HEK293 (cell line): Measurements from ENCODE around the gene IGSF23.
"Not testable (repeated sequence)": the region's sequence is repeated elsewhere in the genome, so short reads cannot be mapped to it uniquely, and the experiment has no call there.

Source experiments
- CTCF ChIA-PET: fragments of 350-600 bp; formaldehyde crosslinking; extraction: SDS; loops from one replicate; lab custom pipeline; 2021; ENCODE audit warnings: antibody characterized with exemption; lab: Yijun Ruan, JAX
- POLR2A ChIA-PET: fragments of 300-600 bp; formaldehyde crosslinking; extraction: SDS; loops from one replicate; lab custom pipeline; 2020; ENCODE audit warnings: antibody characterized with exemption, inconsistent platforms; lab: Yijun Ruan, JAX
- H3K27ac ChIP-seq: fragments of 200-500 bp; sonication (Bioruptor generic); 2 replicates; pipeline ENCODE4 v1.5.1; 2014; ENCODE audit warnings: low read depth, low read length, control low read depth, inconsistent platforms; ENCODE audit errors: extremely low read depth
- H3K36me3 ChIP-seq, 2 experiments: fragments of 200-500 bp in 1 of 2; sonication (Bioruptor generic) in 1 of 2; 1 replicate in 1 of 2; 2 replicates in 1 of 2; pipeline ENCODE4 v1.5.1; 2014 to 2017; ENCODE audit warnings: inconsistent platforms in 2 of 2, low read length in 2 of 2; ENCODE audit not compliant: control insufficient read depth in 2 of 2, insufficient read depth in 1 of 2
- H3K4me1 ChIP-seq: fragments of 200-500 bp; sonication (Bioruptor generic); 2 replicates; pipeline ENCODE4 v1.5.1; 2014; ENCODE audit warnings: mild to moderate bottlenecking, low read length, inconsistent platforms; ENCODE audit not compliant: control insufficient read depth, insufficient read depth
- H3K4me3 ChIP-seq: 2 replicates; pipeline ENCODE4 v1.5.1; 2011; ENCODE audit warnings: low read depth, mild to moderate bottlenecking, control low read depth, low read length, moderate library complexity
- H3K9me3 ChIP-seq: fragments of 200-500 bp; sonication (Bioruptor generic); 2 replicates; pipeline ENCODE4 v1.5.1; 2014; ENCODE audit warnings: low read depth, low read length, inconsistent platforms; ENCODE audit not compliant: control insufficient read depth, insufficient read depth
- KLF1 ChIP-seq: fragments of 450-650 bp; formaldehyde crosslinking; IDR thresholded peaks from 2 replicates; pipeline ENCODE4 v1.5.1; 2016; ENCODE audit warnings: missing biosample characterization, missing genetic modification characterization
- MEIS1 ChIP-seq: sonication (generic); formaldehyde crosslinking; IDR thresholded peaks from 2 replicates; pipeline ENCODE4 v1.8.1; 2022; ENCODE audit warnings: missing genetic modification reagents, mild to moderate bottlenecking, borderline replicate concordance
- SETDB1 ChIP-seq: IDR thresholded peaks from one replicate; pipeline ENCODE4 v1.6.1; 2017; ENCODE audit warnings: mild to moderate bottlenecking, low read length, moderate library complexity, mixed read lengths; ENCODE audit not compliant: insufficient read length
- ZBTB20 ChIP-seq: fragments of 450-650 bp; formaldehyde crosslinking; IDR thresholded peaks from 2 replicates; pipeline ENCODE4 v1.5.1; 2016; ENCODE audit warnings: missing biosample characterization, missing genetic modification characterization
- ZNF138 ChIP-seq: fragments of 450-650 bp; formaldehyde crosslinking; IDR thresholded peaks from 2 replicates; pipeline ENCODE4 v1.5.1; 2016; ENCODE audit warnings: missing biosample characterization, missing genetic modification characterization, borderline replicate concordance
- ZNF19 ChIP-seq: fragments of 450-650 bp; formaldehyde crosslinking; IDR thresholded peaks from 2 replicates; pipeline ENCODE4; 2016; ENCODE audit warnings: missing biosample characterization, missing genetic modification characterization, low read depth
- ZNF211 ChIP-seq: fragments of 450-650 bp; formaldehyde crosslinking; IDR thresholded peaks from 2 replicates; pipeline ENCODE4 v1.5.1; 2016; ENCODE audit warnings: low read depth, missing biosample characterization, missing genetic modification characterization
- ZNF223 ChIP-seq: fragments of 450-650 bp; formaldehyde crosslinking; IDR thresholded peaks from 2 replicates; pipeline ENCODE4 v1.5.1; 2016; ENCODE audit warnings: missing biosample characterization, missing genetic modification characterization
- ZNF324 ChIP-seq: fragments of 450-650 bp; formaldehyde crosslinking; IDR thresholded peaks from 2 replicates; pipeline ENCODE4 v1.5.1; 2016; ENCODE audit warnings: missing biosample characterization, missing genetic modification characterization
- ZNF530 ChIP-seq: fragments of 450-650 bp; formaldehyde crosslinking; IDR thresholded peaks from 2 replicates; pipeline ENCODE4 v1.5.1; 2016; ENCODE audit warnings: low read depth, missing biosample characterization, missing genetic modification characterization
- ZNF623 ChIP-seq: fragments of 450-650 bp; formaldehyde crosslinking; IDR thresholded peaks from 2 replicates; pipeline ENCODE4 v1.5.1; 2016; ENCODE audit warnings: missing biosample characterization, missing genetic modification characterization
- ZNF830 ChIP-seq: fragments of 450-650 bp; IDR thresholded peaks from 2 replicates; pipeline ENCODE4 v1.5.0; 2018; ENCODE audit warnings: missing biosample characterization, missing genetic modification characterization, low read depth, mild to moderate bottlenecking, moderate library complexity
- TF ChIP-seq, protein P1 (sequence below): fragments of 450-650 bp; formaldehyde crosslinking; IDR thresholded peaks from 2 replicates; pipeline ENCODE4 v1.5.1; 2016; ENCODE audit warnings: missing biosample characterization, missing genetic modification characterization
- TF ChIP-seq, protein P2 (sequence below): fragments of 450-650 bp; formaldehyde crosslinking; optimal IDR thresholded peaks from 2 replicates; pipeline ENCODE3; 2016; ENCODE audit warnings: missing biosample characterization, mild to moderate bottlenecking, missing genetic modification characterization
- TF ChIP-seq, protein P3 (sequence below): fragments of 450-650 bp; formaldehyde crosslinking; conservative IDR thresholded peaks from 2 replicates; pipeline ENCODE4 v1.5.1; 2016; ENCODE audit warnings: low read depth, missing biosample characterization, missing genetic modification characterization
- TF ChIP-seq, protein P4 (sequence below): fragments of 450-650 bp; formaldehyde crosslinking; IDR thresholded peaks from 2 replicates; pipeline ENCODE4 v1.5.1; 2017; ENCODE audit warnings: missing biosample characterization, missing genetic modification characterization

IGSF23 gene

DNA sequence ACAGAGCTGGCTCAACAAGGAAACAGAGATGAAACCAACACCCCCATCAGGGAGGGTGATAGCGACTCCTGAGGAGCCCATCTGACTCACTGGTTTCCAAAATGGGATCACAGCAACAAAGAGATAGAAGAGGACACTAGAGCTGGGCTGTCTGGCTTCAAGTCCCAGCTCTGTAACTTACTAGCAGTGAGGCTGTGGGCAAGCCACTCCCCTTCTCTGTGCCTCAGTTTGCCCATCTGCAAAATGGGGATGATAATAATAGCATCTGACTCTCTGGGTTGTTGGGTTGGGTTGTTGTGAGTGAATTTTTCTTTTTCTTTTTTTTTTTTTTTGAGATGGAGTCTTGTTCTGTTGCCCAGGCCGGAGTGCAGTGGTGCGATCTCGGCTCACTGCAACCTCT is 14.3 kb downstream of the IGSF23 start:
- Histone ChIP-seq H3K36me3 (no peaks in the 10 kb centered on the region), H3K4me1 (no peaks in the 10 kb centered on the region), H3K9me3 (no peaks in the 10 kb centered on the region), H3K27ac (no peak overlapping the region), H3K4me3 (no peak overlapping the region)
- TF ChIP-seq ZNF138 (tag by site-specific recombination) (no peak), KLF1 (tag by site-specific recombination) (no peak)
- TF ChIP-seq, protein P1, sequence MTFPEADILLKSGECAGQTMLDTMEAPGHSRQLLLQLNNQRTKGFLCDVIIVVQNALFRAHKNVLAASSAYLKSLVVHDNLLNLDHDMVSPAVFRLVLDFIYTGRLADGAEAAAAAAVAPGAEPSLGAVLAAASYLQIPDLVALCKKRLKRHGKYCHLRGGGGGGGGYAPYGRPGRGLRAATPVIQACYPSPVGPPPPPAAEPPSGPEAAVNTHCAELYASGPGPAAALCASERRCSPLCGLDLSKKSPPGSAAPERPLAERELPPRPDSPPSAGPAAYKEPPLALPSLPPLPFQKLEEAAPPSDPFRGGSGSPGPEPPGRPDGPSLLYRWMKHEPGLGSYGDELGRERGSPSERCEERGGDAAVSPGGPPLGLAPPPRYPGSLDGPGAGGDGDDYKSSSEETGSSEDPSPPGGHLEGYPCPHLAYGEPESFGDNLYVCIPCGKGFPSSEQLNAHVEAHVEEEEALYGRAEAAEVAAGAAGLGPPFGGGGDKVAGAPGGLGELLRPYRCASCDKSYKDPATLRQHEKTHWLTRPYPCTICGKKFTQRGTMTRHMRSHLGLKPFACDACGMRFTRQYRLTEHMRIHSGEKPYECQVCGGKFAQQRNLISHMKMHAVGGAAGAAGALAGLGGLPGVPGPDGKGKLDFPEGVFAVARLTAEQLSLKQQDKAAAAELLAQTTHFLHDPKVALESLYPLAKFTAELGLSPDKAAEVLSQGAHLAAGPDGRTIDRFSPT: no peak
- CTCF ChIA-PET: interaction anchor here (1.4 kb wide), 1 partner anchor 9 kb away, joined by 3 read pairs; no protein-coding TSS in a partner anchor
- POLR2A ChIA-PET: interaction anchor here (0.6 to 2.6 kb wide), 2 partner anchors 16 to 72 kb away, joined by 3 to 9 read pairs; partner anchors contain the start of gene PVR

DNA sequence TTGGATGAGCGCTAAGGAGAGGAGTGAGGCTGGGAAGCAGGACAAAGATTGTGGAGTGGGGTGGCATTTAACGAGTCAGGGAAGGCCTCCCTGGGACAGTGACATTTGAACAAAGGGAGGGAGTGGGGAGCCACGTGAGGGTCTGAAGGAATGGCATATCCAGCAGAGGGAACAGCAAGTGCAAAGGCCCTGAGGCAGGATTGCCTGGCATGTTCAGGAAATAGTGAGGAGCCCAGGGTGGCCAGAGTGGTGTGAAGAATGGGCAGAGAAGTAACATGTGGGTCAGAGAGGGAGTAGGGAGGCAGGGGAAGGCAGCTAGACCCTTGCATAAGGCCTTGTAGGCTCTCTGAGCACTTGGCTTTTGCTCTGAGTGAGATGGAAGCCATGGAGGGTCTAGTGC is 15.4 kb downstream of the IGSF23 start:
- POLR2A ChIA-PET: no interaction called here
- Histone ChIP-seq H3K27ac (no peak overlapping the region), H3K36me3 (no peaks in the 10 kb centered on the region), H3K4me1 (no peaks in the 10 kb centered on the region), H3K9me3 (no peaks in the 10 kb centered on the region), H3K4me3 (no peak overlapping the region)
- CTCF ChIA-PET: interaction anchor here (1.4 kb wide), 1 partner anchor 11 kb away, joined by 3 read pairs; no protein-coding TSS in a partner anchor
- TF ChIP-seq ZNF623 (tag by site-specific recombination) (peak; percentile 93), ZNF324 (tag by site-specific recombination) (no peak)

DNA sequence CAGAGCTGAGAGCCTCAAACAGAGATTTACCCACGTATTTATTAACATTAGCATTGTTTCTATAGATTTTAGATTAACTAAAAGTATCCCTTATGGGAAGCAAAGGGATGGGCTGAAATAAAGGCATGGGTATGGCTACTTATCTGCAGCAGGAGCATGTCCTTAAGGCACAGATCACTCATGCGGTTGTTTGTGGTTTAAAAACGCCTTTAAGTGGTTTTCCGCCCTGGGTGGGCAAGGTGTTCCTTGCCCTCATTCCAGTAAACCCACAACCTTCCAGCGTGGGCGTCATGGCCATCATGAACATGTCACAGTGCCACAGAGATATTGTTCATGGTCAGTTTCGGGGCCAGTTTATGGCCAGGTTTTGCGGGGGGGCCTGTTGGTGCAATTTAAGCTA is 18.2 kb downstream of the IGSF23 start:
- H3K36me3 ChIP-seq, H3K9me3 ChIP-seq, H3K27ac ChIP-seq, H3K4me3 ChIP-seq, H3K4me1 ChIP-seq: not testable (repeated sequence)
- ChIA-PET POLR2A (interaction anchor here (3.5 kb wide), 1 partner anchor 11 kb away, joined by 12 read pairs; the partner anchor contains the start of gene PVR), CTCF (interaction anchor here (1.2 to 1.5 kb wide), 2 partner anchors 25 to 48 kb away, joined by 4 to 5 read pairs; no protein-coding TSS in a partner anchor)

DNA sequence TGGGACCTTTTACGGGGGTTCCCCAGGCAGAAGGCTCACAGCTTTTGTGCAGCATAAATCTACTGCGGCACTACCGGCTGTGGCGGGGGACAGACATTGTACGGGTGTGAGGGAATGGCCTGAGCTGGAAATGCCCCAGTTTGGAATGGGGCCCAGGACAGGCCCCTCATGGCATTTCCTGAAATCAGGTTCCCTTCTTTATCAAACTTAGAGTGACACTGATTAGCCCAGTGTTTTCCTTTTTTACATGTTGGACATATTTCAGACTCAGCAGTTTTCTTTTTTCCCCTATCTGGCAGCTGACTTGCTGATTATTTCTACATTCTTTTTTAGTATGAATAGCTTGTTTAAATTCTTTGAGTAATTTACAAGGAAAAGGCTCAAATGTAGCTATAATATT is 20.7 kb downstream of the IGSF23 start:
- H3K4me1 ChIP-seq, H3K9me3 ChIP-seq, CTCF ChIA-PET, H3K36me3 ChIP-seq, H3K4me3 ChIP-seq, H3K27ac ChIP-seq: not testable (repeated sequence)
- POLR2A ChIA-PET: interaction anchor here (0.7 to 1.3 kb wide), 2 partner anchors 9 to 10 kb away, joined by 3 to 4 read pairs; partner anchors contain the start of gene PVR

DNA sequence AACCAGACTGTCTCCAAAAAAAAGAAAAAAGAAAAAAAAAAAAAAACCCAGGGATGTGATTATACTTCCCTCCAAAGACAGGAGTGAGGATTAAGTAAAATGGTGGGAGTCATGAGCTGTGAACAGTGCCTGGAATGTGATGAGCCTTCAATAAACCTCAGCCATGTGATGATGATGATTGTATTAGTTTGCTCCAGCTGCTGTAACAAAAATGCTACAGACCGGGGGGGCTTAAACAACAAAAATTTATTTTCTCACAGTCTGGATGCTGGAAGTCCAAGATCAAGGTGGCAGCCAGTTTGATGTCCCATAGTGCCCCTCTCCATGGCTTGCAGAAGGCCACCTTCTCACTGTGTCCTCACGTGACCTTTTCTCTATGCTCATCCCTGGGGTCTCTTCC is 21.4 kb downstream of the IGSF23 start:
- Histone ChIP-seq H3K36me3 (no peaks in the 10 kb centered on the region), H3K9me3 (no peaks in the 10 kb centered on the region), H3K27ac (no peak overlapping the region), H3K4me3 (no peak overlapping the region), H3K4me1 (no peaks in the 10 kb centered on the region)
- ChIA-PET CTCF (no interaction called here), POLR2A (interaction anchor here (1.2 kb wide), 1 partner anchor 9 kb away, joined by 6 read pairs; the partner anchor contains the start of gene PVR)
- TF ChIP-seq MEIS1 (CRISPR knock-in tag) (no peak), ZNF19 (tag by site-specific recombination) (no peak), ZNF530 (tag by site-specific recombination) (no peak), ZBTB20 (tag by site-specific recombination) (no peak), ZNF830 (tag by site-specific recombination) (no peak), SETDB1 (no peak), ZNF211 (tag by site-specific recombination) (no peak), ZNF223 (tag by site-specific recombination) (no peak)
- TF ChIP-seq, protein P2, sequence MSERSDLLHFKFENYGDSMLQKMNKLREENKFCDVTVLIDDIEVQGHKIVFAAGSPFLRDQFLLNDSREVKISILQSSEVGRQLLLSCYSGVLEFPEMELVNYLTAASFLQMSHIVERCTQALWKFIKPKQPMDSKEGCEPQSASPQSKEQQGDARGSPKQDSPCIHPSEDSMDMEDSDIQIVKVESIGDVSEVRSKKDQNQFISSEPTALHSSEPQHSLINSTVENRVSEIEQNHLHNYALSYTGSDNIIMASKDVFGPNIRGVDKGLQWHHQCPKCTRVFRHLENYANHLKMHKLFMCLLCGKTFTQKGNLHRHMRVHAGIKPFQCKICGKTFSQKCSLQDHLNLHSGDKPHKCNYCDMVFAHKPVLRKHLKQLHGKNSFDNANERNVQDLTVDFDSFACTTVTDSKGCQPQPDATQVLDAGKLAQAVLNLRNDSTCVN (tag by site-specific recombination): no peak
- TF ChIP-seq, protein P3, sequence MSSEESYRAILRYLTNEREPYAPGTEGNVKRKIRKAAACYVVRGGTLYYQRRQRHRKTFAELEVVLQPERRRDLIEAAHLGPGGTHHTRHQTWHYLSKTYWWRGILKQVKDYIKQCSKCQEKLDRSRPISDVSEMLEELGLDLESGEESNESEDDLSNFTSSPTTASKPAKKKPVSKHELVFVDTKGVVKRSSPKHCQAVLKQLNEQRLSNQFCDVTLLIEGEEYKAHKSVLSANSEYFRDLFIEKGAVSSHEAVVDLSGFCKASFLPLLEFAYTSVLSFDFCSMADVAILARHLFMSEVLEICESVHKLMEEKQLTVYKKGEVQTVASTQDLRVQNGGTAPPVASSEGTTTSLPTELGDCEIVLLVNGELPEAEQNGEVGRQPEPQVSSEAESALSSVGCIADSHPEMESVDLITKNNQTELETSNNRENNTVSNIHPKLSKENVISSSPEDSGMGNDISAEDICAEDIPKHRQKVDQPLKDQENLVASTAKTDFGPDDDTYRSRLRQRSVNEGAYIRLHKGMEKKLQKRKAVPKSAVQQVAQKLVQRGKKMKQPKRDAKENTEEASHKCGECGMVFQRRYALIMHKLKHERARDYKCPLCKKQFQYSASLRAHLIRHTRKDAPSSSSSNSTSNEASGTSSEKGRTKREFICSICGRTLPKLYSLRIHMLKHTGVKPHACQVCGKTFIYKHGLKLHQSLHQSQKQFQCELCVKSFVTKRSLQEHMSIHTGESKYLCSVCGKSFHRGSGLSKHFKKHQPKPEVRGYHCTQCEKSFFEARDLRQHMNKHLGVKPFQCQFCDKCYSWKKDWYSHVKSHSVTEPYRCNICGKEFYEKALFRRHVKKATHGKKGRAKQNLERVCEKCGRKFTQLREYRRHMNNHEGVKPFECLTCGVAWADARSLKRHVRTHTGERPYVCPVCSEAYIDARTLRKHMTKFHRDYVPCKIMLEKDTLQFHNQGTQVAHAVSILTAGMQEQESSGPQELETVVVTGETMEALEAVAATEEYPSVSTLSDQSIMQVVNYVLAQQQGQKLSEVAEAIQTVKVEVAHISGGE (tag by site-specific recombination): no peak
- TF ChIP-seq, protein P4, sequence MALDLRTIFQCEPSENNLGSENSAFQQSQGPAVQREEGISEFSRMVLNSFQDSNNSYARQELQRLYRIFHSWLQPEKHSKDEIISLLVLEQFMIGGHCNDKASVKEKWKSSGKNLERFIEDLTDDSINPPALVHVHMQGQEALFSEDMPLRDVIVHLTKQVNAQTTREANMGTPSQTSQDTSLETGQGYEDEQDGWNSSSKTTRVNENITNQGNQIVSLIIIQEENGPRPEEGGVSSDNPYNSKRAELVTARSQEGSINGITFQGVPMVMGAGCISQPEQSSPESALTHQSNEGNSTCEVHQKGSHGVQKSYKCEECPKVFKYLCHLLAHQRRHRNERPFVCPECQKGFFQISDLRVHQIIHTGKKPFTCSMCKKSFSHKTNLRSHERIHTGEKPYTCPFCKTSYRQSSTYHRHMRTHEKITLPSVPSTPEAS (tag by site-specific recombination): no peak
